SK-N-SH treated with all-trans-retinoic acid at 6 μM for 48 hours (cell line): Measurements from ENCODE around the gene MEP1B.

Experiments used
- CREB5 ChIP-seq: fragments of 250-450 bp; sonication (Bioruptor Pico); IDR thresholded peaks from 2 replicates; pipeline ENCODE4 v1.5.1; 2020; ENCODE audit warnings: low read depth, mild to moderate bottlenecking, moderate library complexity
- GLIS3 ChIP-seq: fragments of 250-450 bp; sonication (Bioruptor Pico); IDR thresholded peaks from 2 replicates; pipeline ENCODE4 v1.5.0; 2020; ENCODE audit warnings: mild to moderate bottlenecking, moderate library complexity
- PATZ1 ChIP-seq: fragments of 250-450 bp; sonication (Bioruptor Pico); IDR thresholded peaks from 2 replicates; pipeline ENCODE4 v1.8.0; 2020; ENCODE audit warnings: mild to moderate bottlenecking, moderate library complexity, borderline replicate concordance
- POU6F1 ChIP-seq: fragments of 250-450 bp; sonication (Bioruptor Pico); IDR thresholded peaks from 2 replicates; pipeline ENCODE4 v1.8.0; 2021; ENCODE audit warnings: low read depth, mild to moderate bottlenecking, moderate library complexity, borderline replicate concordance
- SNAI2 ChIP-seq: fragments of 250-450 bp; sonication (Bioruptor Pico); IDR thresholded peaks from 2 replicates; pipeline ENCODE4 v1.5.0; 2020; ENCODE audit warnings: mild to moderate bottlenecking, moderate library complexity
- TCF4 ChIP-seq: fragments of 250-450 bp; sonication (Bioruptor Pico); IDR thresholded peaks from 2 replicates; pipeline ENCODE4 v1.8.0; 2021; ENCODE audit warnings: mild to moderate bottlenecking, moderate library complexity, borderline replicate concordance
- ZFP30 ChIP-seq: fragments of 450-650 bp; formaldehyde crosslinking; IDR thresholded peaks from 2 replicates; pipeline ENCODE4 v1.5.0; 2022; ENCODE audit warnings: mild to moderate bottlenecking, moderate library complexity

GRCh38 chr18:32177530-32177929 is 12.3 kb upstream of the MEP1B start:
- no peak for TF ChIP-seq SNAI2 (CRISPR knock-in tag)
- no peak for TF ChIP-seq GLIS3 (CRISPR knock-in tag)
- no peak for TF ChIP-seq POU6F1 (CRISPR knock-in tag)
- TF ChIP-seq TCF4 (CRISPR knock-in tag): no peak
- TF ChIP-seq PATZ1: no peak
- no peak for TF ChIP-seq ZFP30 (CRISPR knock-in tag)
- no peak for TF ChIP-seq CREB5 (CRISPR knock-in tag)
